GM23248 (cell line): Measurements from ENCODE around the gene OPN1MW.
"Not testable (repeated sequence)": the region's sequence is repeated elsewhere in the genome, so short reads cannot be mapped to it uniquely, and the experiment has no call there.

Experiments used
- EZH2 ChIP-seq: fragments of 200-600 bp; sonication (generic); IDR thresholded peaks from 2 replicates; pipeline ENCODE4 v1.6.1; 2018; ENCODE audit warnings: antibody characterized with exemption, mild to moderate bottlenecking; ENCODE audit not compliant: insufficient read depth, poor library complexity, severe bottlenecking
- EZH2phosphoT487 ChIP-seq: fragments of 200-600 bp; sonication (generic); IDR thresholded peaks from 2 replicates; pipeline ENCODE4 v1.6.1; 2018; ENCODE audit warnings: antibody characterized with exemption, moderate library complexity, mild to moderate bottlenecking, low read depth; ENCODE audit not compliant: insufficient read depth

GRCh38 chrX:154172535-154172943, 9.9 kb upstream of the OPN1MW start:
- not testable (repeated sequence) for TF ChIP-seq EZH2phosphoT487, EZH2
